IPS-NIHi7 (cell line): ENCODE data around the gene GZMM.

Experiments used
- DNase-seq: peaks from one replicate; pipeline ENCODE4 v3.0.0; 2012; ENCODE audit warnings: mixed read lengths; ENCODE audit errors: extremely low spot score

The GZMM gene

DNA sequence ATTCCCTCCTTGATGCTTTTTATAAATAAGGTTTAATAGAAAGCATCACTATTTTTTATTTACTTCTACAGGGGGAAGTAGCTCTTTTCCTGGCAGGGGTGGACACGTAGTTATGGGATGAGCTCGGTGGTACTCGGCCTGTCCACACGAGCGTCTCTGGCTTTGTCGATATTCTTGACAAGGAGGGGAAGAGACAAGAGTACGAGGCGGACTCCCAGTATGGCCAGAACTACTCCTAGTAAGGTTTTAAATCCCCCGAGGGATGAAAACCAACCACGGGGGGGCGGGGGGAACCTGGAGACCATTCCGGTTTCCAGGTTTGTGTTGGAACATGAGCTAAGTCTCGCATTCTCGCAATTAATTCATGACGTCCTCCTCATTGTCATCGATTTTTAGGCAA lies 23.0 kb downstream of the GZMM start:
- no peak for DNase-seq

DNA sequence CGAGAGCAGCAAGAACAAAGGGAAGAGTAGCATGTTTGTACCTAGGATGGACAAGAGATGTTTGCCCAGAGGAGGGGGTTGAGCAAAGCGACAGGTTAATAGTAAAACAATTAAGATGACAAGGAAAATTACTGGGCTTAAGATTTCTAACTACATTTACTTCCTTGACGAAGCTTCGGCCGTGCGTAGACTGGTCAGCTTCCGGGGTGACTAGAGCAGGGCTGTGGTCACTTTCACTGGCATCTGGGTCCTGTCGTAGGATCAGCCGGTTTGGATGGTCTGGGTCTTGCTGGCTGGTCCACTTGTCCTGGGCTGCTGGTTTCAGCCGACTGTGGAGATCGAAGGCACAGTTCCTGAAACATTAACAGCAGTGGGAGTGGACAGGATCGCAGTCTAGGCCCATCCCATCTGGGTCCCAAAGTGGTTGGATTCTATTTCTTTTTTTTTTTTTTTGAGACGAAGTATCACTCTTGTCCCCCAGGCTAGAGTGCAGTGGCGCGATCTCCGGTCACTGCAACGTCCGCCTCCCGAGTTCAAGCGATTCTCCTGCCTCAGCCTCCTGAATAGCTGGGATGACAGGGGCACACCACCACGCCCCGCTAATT lies 23.5 kb downstream of the GZMM start:
- no peak for DNase-seq

DNA sequence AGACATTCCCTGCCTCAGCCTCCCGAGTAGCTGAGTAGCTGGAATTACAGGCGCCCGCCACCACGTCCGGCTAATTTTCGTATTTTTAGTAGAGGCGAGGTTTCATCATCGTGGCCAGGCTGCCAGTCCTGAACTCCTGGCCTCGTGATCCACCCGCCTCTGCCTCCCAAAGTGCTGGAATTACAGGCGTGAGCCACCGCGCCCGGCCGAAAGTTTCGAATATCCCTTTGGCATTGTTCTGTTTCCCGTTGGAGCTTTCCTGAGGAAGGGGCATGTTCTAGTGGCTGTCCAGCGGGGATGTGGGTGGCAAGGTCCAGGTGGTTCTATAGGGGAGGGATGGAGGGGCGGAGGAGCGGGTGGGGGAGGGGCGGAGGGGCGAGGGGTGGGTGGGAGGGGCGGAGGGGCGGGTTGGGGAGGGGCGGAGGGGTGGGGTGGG lies 26.4 kb downstream of the GZMM start:
- DNase-seq, result no peak

DNA sequence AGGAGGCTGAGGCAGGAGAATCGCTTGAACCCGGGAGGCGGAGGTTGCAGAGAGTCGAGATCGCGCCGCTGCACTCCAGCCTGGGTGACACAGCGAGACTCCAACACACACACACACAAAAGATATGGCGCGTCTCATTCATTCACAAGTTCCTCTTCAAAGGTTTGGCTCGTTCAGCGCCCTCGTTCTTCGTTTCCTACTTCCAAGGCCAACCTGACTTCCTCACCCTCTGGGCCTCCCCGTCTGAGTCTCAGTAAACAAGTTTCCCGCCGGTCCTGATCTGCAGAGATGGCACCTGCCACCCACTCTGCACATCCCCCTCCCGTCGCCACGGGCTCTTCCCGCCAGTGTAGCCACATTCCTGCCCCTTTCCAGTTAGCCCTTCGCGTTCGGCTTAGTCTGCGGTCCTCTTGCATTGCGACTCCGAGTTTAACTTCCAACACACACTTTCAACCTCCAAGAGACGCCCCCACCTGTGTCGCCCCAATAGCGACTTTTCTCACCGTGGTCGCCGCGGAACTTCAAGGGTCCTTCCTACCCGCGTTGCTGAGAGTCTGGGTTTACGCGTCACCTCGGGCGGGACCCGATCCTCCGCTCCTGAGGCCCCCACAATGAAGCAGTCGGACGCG lies 27.2 kb downstream of the GZMM start:
- DNase-seq, result no peak

DNA sequence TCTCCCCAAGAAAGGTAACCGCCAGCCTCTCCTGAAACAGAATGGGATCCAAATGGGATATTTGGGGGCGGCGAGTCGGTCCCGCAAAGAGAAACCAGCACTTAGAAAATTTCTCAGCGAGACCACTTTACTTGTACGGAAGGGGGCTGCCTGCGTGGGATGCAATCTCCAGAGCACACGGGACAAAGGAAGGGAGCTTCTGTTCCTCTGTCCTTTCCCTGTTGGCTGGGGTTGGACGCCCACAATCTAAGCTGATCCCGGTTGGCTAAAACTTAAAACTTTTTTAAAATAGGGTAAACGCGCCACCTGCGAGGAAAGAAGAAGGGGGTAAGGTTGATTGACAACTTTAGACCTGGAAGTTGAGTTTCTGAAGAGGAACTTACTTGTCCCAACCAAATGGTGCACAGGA lies 27.7 kb downstream of the GZMM start:
- no peak for DNase-seq

DNA sequence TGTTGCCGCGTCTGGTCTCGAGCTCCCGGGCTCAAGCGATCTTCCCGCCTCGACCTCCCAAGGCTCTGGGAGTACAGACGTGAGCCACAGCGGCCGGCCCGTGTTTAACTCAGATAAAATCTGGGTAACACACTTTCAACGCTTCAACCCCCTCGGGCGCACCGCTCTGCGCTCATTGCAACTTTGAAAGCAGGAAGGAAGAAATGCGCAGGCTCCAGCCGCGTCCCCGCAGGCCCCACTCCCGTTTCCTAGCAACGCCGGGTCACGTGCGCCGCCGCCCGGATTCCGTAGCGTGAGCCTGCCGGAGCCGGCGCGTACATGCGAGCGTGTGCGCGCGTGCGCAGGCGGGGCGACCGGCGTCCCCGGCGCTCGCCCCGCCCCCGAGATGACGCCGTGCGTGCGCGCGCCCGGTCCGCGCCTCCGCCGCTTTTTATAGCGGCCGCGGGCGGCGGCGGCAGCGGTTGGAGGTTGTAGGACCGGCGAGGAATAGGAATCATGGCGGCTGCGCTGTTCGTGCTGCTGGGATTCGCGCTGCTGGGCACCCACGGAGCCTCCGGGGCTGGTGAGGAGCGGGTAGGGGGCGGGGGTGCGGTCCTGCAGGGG lies 28.4 kb downstream of the GZMM start, which contains the start of gene BSG:
Gene BSG, plus strand, starts transcription at position 457 of the 603 bp plus-strand sequence. Its CDS starts 39 bp downstream, at position 496.
- DNase-seq, result peak; percentile 99

DNA sequence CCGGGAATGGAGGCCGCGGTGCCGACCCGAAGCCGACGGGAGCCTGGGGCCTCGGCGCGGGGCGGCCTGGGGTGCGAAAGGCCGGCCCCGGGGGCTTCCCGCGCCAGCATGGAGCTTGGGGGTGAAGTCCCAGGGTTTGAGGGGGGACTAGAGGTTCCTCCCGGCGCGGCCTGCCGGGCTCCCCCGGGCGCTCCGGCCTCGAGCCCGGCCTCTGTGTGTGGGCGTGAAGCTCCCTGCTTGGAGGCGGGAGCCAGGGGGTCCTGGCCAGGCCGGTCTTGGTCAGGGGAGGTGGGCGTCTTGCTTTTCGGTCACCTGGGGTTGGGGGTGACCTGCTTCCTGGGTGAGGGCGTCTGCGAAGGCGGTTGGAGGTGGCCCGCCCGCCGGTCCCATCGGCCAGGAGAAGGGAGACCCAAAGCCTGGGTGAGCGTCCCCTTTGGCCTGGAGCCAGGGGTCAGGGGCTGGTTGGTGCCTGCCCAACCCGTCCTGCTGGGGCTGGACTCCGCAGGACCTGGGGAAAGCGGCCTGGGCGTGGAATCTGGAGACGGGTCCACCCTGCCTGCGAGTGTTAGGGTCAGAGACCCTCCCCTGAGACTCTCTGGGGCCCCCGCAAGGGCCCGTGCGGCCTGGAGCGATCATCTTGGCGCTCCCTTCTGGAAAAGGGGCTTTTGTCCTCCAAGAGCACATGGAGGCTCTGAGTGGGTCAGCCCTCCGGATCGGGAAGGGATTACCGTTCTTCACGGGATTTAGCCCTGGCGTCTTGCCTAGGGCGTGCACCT lies 29.1 kb downstream of the GZMM start:
- DNase-seq, result no peak

DNA sequence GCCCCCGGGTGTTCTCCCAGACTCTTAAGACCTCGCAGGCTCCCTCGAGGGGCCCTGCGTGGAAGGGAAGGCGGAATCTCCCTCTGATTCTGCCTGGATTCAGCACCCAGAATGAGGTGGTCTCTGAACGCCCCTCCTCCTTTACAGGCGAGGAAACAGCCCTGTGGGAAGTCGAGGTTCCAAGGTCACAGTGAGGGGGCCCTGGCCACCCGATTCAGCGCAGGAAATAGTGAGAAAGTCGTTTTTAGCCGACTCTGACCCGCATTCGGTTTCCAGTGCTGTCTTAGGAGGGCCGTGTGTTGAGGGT lies 29.6 kb downstream of the GZMM start:
- DNase-seq, result no peak

DNA sequence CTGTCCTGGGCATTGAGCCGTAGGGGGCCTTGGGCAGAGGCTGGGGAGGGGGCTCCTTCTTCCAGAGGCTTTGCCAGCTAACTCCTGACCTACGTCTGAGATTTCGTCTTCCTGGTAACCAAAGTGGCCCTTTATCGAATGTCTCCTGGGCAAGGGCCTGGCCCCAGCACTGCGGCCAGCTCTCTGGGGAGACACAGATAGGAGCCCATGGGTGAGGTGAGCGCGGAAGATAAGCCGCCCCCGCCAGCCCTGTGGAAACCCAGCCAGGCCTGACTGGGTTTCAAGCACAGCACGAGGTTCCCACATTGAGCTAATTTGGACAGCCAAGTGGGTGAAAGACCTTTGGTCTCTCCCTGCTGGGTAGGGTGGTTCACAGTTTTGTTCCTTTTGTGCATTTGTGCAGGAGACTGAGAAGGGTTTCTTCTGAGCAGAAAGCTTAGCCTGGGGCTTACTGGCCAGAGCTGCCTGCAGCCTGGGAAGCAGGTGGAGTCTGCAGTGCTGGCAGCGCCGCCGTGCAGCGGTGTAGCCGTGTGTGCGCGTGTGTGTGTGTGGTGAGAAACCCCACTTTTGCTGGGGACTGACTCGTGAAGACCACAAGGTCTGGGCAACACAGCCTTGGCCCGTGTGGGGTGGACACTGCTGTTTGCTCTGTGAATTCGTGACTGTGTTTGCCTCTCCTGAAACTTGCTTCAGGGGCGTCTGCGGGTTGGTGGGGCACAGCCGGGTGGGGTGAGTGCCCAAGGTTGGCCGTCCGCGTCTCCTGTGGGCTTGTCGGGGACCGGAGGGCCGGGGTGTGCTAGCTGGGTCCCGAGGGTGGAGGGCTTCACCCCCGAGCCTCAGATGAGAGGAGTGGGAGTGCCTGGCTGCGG lies 31.0 kb downstream of the GZMM start:
- no peak for DNase-seq

DNA sequence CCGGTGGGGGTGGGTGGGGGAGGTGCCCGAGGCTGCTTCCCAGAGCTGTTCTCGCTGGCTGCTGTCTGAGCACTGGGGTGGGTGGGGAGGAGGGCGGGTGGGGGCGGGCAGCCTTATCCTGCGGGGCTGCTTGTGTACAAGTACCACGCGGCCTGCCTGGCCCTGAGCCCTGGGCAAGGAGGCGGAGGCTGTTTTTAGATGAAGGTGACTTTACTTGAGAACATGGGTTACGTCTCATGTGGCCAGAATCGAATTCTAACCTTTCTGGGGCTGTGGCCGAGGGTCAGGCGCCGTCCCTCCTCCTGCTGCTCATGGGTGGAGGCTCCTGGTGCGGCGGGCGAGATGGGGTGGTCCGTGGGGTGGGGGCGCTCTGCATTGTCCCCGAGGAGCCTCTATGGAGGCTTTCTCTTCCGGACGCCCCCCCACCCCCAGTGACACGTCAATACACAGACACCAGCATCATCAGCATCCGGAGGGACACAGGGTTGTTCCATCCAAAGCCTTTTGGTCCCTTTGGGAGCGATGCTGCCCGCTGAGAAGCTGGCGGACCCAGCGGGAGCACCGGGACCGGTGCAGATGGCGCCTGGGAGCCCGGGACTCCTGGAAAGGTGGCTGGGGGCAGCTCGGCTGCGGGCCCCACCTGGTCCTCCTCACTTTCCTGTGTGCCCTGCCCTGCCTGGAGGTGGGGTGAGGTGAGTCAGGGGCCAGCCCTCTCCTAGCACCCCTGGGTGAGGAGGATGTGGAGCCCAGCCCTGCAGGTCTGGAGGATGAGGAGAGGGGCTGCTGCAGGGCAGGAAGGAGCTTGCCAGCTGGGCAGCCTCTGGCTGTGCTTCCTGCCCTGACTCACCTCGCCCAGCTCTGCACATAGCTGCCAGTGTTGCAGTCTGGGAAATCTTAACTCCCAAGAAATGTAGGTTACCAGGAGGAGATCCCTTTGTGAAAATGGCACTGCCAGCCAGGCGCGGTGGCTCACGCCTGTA lies 32.0 kb downstream of the GZMM start:
- DNase-seq, result no peak

DNA sequence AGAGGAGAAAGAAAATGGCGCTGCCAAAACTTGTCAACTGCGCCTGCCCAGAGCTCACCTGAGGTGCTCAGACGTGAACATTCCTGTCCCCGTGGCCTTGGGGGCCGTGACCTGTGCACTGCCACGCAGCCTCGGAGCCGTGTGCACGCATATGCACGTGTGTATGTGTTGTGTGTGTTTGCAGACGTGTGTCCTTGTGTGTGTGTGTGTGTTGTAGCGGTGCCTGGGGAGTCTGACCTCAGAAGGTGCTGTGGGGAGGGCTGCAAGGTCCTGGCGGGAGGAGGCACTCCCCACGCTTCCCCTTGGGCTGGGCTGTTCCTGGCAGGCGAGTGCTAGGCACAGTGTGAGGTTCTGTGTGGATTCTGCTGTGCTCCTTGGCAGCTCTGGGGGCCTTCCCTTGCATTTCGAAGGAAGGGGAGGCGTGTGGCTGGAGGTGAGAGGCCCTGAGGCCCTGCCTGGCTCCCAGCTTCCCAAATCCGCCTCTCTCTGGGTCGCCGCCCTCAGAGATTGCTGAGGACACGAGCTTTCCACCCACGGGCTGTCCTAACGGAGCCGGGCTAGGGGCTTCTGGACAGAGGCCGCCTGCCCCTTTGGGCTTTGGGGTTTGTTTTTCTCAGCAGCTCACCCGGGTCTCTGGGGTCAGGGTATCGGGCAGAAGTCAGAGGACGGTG lies 33.0 kb downstream of the GZMM start:
- no peak for DNase-seq

DNA sequence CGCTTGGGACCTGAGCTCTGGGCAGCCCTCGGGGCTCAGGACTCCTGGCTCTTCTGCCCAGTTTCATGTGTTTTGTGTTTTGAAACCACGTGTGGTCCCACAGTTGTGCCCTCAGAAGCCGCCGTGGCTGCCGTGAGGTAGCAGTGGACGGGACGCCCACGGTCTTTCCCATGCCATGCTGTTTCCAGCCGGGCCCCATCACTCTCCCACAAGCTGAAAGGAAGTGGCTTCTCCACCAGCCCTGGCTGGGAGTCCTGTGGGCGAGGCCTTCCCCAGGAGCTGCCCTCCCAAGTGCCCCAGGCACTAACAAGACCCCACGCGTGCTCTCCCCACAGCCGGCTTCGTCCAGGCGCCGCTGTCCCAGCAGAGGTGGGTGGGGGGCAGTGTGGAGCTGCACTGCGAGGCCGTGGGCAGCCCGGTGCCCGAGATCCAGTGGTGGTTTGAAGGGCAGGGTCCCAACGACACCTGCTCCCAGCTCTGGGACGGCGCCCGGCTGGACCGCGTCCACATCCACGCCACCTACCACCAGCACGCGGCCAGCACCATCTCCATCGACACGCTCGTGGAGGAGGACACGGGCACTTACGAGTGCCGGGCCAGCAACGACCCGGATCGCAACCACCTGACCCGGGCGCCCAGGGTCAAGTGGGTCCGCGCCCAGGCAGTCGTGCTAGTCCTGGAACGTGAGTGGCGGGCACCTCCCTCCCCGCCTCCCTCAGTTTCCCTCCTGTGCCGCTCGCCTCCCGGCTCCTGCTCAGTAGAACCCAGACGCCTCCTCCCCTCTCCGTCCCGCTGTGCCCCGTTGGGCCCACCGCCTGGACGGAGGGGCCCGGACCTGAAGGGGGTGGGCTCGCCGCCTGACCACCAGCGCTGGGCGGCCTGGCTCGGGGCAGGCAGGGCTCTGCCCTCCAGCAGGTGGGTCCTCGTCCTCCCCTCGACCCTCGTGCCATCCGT lies 33.9 kb downstream of the GZMM start:
- DNase-seq, result no peak

DNA sequence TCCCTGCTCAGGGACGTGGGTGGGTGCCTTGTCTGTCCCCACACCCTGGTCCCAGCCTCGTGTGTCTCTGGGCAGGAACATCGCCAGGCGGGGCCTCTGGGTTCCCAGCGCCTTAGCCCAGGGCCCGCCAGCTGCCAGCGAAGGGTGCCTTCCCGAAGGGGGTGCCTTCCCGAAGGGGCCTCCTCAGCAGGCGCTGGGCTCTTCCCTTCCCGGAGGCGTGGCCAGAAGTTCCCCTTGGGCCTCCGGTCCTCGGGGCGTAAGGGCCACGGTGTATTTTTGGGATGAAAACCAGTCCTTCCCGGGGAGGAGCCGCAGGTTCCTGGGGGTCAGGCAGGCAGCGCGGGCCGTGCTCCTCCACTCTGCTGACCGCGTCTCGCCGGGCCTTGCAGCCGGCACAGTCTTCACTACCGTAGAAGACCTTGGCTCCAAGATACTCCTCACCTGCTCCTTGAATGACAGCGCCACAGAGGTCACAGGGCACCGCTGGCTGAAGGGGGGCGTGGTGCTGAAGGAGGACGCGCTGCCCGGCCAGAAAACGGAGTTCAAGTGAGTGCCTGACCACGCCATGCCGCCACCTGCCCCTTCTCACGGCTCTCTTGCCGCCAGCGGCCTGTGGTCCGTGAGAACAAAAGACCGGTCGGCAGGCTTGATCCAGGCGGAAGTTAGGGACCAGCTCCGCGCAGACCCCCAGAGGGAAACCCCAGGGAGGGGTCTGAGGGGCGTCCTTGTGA lies 35.4 kb downstream of the GZMM start:
- DNase-seq, result no peak

DNA sequence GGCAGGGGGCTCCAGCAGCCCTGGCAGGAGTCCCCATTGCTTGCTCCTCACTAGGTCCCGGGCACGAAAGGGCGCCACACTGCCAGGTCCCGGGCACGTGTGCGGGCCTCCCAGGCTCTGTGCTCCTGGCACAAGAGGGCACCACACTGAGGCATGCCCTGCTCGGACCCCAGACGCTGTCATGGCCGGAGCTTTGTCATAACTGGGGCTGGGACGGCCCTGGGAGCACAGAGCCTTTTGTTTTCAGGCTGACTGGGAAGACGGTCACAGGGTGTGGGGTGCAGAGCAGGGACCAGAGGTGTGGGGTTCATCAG lies 35.9 kb downstream of the GZMM start:
- no peak for DNase-seq

DNA sequence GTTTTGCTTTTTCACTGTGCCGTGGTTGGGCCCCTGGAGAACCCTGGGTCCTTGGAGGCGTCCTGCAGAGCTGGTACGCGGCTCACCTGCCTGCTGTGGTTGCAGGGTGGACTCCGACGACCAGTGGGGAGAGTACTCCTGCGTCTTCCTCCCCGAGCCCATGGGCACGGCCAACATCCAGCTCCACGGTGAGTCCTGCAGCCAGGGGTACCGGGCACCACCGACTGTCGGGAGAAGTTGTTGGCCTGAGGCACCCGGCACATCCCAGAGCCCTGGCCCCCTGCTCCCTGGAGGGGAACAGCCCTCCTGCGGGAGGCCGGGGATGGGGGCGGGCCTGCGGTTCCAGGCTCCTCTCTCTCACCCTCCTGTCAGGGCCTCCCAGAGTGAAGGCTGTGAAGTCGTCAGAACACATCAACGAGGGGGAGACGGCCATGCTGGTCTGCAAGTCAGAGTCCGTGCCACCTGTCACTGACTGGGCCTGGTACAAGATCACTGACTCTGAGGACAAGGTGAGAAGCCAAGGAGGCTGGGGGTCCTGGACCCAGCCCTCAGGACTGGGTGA lies 36.5 kb downstream of the GZMM start:
- no peak for DNase-seq

DNA sequence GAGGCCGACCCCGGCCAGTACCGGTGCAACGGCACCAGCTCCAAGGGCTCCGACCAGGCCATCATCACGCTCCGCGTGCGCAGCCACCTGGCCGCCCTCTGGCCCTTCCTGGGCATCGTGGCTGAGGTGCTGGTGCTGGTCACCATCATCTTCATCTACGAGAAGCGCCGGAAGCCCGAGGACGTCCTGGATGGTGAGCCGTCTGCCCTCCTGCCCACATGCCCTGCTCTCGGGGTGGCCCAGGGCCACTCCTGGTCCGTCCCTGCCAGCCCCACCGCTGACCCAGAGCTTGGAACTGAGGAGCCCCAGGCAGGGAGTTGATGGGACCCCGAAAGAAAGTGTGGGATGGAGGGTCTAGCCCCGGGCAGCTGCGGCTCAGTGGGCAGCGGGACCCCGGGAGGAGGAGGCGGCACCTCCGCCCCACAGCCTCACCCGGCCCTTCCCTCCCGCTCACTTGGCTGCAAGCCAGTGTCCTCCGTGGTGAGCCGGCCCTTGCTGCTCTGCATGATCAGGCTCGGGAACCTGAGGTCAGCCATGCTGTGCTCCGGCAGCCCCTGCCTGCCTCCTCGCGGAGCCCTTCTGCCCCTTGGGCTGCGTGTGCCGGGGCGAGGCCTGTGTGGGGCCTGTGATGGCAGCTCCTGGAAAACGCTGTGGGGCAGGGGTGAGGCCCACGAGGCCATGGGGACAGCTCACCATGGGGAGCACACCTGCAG lies 37.7 kb downstream of the GZMM start:
- DNase-seq, result no peak

DNA sequence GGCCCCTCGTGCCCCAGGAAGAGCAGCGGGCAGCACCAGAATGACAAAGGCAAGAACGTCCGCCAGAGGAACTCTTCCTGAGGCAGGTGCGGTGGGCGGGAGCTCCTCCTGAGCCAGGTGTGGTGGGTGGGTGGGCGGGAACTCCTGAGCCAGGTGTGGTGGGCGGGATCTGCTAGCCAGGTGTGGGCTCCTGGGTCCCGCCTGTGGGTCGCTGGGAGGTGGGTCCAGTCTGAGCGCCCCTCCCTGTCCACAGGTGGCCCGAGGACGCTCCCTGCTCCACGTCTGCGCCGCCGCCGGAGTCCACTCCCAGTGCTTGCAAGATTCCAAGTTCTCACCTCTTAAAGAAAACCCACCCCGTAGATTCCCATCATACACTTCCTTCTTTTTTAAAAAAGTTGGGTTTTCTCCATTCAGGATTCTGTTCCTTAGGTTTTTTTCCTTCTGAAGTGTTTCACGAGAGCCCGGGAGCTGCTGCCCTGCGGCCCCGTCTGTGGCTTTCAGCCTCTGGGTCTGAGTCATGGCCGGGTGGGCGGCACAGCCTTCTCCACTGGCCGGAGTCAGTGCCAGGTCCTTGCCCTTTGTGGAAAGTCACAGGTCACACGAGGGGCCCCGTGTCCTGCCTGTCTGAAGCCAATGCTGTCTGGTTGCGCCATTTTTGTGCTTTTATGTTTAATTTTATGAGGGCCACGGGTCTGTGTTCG lies 38.8 kb downstream of the GZMM start:
- DNase-seq, result no peak
